Amniotic stem cell (primary cell): ENCODE data around the gene IGFL3.
"Not testable (repeated sequence)": the region's sequence is repeated elsewhere in the genome, so short reads cannot be mapped to it uniquely, and the experiment has no call there.

Experiments
- DNase-seq: peaks from one replicate; lab custom pipeline; 2025; lab: John Stamatoyannopoulos, UW

Gene IGFL3

GRCh38 chr19:46124638-46125115, at the start of gene IGFL3:
Gene IGFL3 (minus strand): TSS chr19:46124688. CDS start chr19:46124649, 39 bp downstream.
- no peak for DNase-seq

GRCh38 chr19:46173886-46174480, 49.5 kb upstream of the IGFL3 start:
- DNase-seq, result no peak

- DNase-seq, result no peak
Measured at GRCh38 chr19:46162731-46163130, 38.2 kb upstream of the IGFL3 start.

GRCh38 chr19:46161642-46162257, 37.3 kb upstream of the IGFL3 start:
- not testable (repeated sequence) for DNase-seq

- DNase-seq, result no peak
Measured at GRCh38 chr19:46160233-46160775, 35.8 kb upstream of the IGFL3 start.

- DNase-seq, result no peak
Measured at GRCh38 chr19:46159418-46160232, 35.1 kb upstream of the IGFL3 start.

- DNase-seq, result peak; percentile 9
Measured at GRCh38 chr19:46155237-46155636, 30.7 kb upstream of the IGFL3 start.

GRCh38 chr19:46150606-46151005, 26.1 kb upstream of the IGFL3 start:
- DNase-seq, result no peak

- DNase-seq, result no peak
Measured at GRCh38 chr19:46147791-46148288, 23.4 kb upstream of the IGFL3 start, which contains the start of gene IGFL2. Gene IGFL2 (plus strand): TSS chr19:46148238. CDS start chr19:46148279, 41 bp downstream.

GRCh38 chr19:46147166-46147740, 22.8 kb upstream of the IGFL3 start:
- DNase-seq, result no peak

GRCh38 chr19:46144756-46145155, 20.3 kb upstream of the IGFL3 start:
- no peak for DNase-seq

- DNase-seq, result no peak
Measured at GRCh38 chr19:46142294-46142693, 17.8 kb upstream of the IGFL3 start.

- DNase-seq, result no peak
Measured at GRCh38 chr19:46141421-46141820, 16.9 kb upstream of the IGFL3 start.

GRCh38 chr19:46137915-46138473, 13.5 kb upstream of the IGFL3 start:
- no peak for DNase-seq

GRCh38 chr19:46134527-46134926, 10.0 kb upstream of the IGFL3 start:
- DNase-seq, result no peak

GRCh38 chr19:46133777-46134241, 9.3 kb upstream of the IGFL3 start:
- no peak for DNase-seq

- peak; percentile 1 for DNase-seq
Measured at GRCh38 chr19:46133101-46133627, 8.7 kb upstream of the IGFL3 start.

- no peak for DNase-seq
Measured at GRCh38 chr19:46132508-46133100, 8.1 kb upstream of the IGFL3 start.

- no peak for DNase-seq
Measured at GRCh38 chr19:46131485-46132143, 7.1 kb upstream of the IGFL3 start.

GRCh38 chr19:46126086-46126580, 1.6 kb upstream of the IGFL3 start:
- DNase-seq, result no peak
